WTC11 (cell line): ENCODE measurements around the gene GPR75. TPM values are rescaled to one million over a fixed set of nuclear protein-coding genes. Genes with fewer than 3 reads are reported as not detected.

Source experiments
- ATAC-seq: fragments of 200-7000 bp; cut with Tn5 transposase; 2 replicates; pipeline ENCODE4 v1.10.0; 2021; ENCODE audit warnings: mild to moderate bottlenecking, moderate library complexity
- CTCF ChIA-PET: fragments of 300-600 bp; sonication (Branson Sonifier 250); formaldehyde crosslinking; loops from one replicate; lab custom pipeline; 2021; ENCODE audit warnings: antibody characterized with exemption; lab: Charles Lee
- POLR2A ChIA-PET: fragments of 350-600 bp; sonication (Branson Sonifier 250); formaldehyde crosslinking; loops from one replicate; lab custom pipeline; 2021; ENCODE audit warnings: antibody characterized with exemption; lab: Charles Lee
- DNase-seq: peaks from one replicate; pipeline ENCODE4 v3.0.0; 2021; ENCODE audit warnings: low spot score
- H3K27ac Mint-ChIP-seq: 2 replicates; pipeline ENCODE4 v1.8.0; 2021; ENCODE audit warnings: mixed read lengths
- H3K27me3 Mint-ChIP-seq: 2 replicates; pipeline ENCODE4 v1.8.0; 2021; ENCODE audit warnings: low read depth, mild to moderate bottlenecking, moderate library complexity, mixed read lengths
- H3K36me3 Mint-ChIP-seq: 2 replicates; pipeline ENCODE4 v1.8.0; 2021; ENCODE audit warnings: mixed read lengths
- H3K4me1 Mint-ChIP-seq: 2 replicates; pipeline ENCODE4 v1.8.0; 2022; ENCODE audit warnings: mixed read lengths
- H3K4me3 Mint-ChIP-seq: 2 replicates; pipeline ENCODE4 v1.8.0; 2021; ENCODE audit warnings: mild to moderate bottlenecking, moderate library complexity, mixed read lengths
- H3K9me3 Mint-ChIP-seq: 2 replicates; pipeline ENCODE4 v1.8.0; 2021; ENCODE audit warnings: mixed read lengths
- FOXK1 ChIP-seq: sonication (generic); formaldehyde crosslinking; IDR thresholded peaks from 2 replicates; pipeline ENCODE4 v1.8.0; 2022; ENCODE audit warnings: mild to moderate bottlenecking, moderate library complexity, missing genetic modification reagents
- GABPB1 ChIP-seq: sonication (generic); formaldehyde crosslinking; IDR thresholded peaks from 2 replicates; pipeline ENCODE4 v1.8.1; 2023; ENCODE audit warnings: mild to moderate bottlenecking, missing genetic modification reagents
- GRHL2 ChIP-seq: fragments of 250-450 bp; sonication (Bioruptor Pico); IDR thresholded peaks from 2 replicates; pipeline ENCODE4 v1.8.0; 2022; ENCODE audit warnings: mild to moderate bottlenecking, moderate library complexity; ENCODE audit not compliant: insufficient replicate concordance, severe bottlenecking
- IRF2 ChIP-seq: sonication (generic); formaldehyde crosslinking; IDR thresholded peaks from 2 replicates; pipeline ENCODE4 v1.8.0; 2022; ENCODE audit warnings: low read depth, missing genetic modification reagents, borderline replicate concordance
- NFATC4 ChIP-seq: fragments of 250-450 bp; sonication (Bioruptor Pico); IDR thresholded peaks from 2 replicates; pipeline ENCODE4 v1.9.0; 2021; ENCODE audit warnings: mild to moderate bottlenecking
- NFE2L1 ChIP-seq: sonication (generic); formaldehyde crosslinking; IDR thresholded peaks from 2 replicates; pipeline ENCODE4 v1.8.1; 2023; ENCODE audit warnings: missing genetic modification reagents
- NFYB ChIP-seq: sonication (generic); formaldehyde crosslinking; conservative IDR thresholded peaks from 2 replicates; pipeline ENCODE4 v1.8.0; 2022; ENCODE audit warnings: low read depth, missing genetic modification reagents
- OVOL2 ChIP-seq: fragments of 250-450 bp; sonication (Bioruptor Pico); IDR thresholded peaks from 2 replicates; pipeline ENCODE4 v1.9.0; 2021; ENCODE audit warnings: mild to moderate bottlenecking, borderline replicate concordance
- PREB ChIP-seq: sonication (generic); formaldehyde crosslinking; IDR thresholded peaks from 2 replicates; pipeline ENCODE4 v1.8.1; 2022; ENCODE audit warnings: mild to moderate bottlenecking, missing genetic modification reagents, moderate library complexity, borderline replicate concordance
- RELA ChIP-seq: sonication (generic); formaldehyde crosslinking; IDR thresholded peaks from 2 replicates; pipeline ENCODE4 v1.8.1; 2022; ENCODE audit warnings: missing genetic modification reagents, mild to moderate bottlenecking, borderline replicate concordance
- SOX15 ChIP-seq: fragments of 250-450 bp; sonication (Bioruptor Pico); IDR thresholded peaks from 2 replicates; pipeline ENCODE4 v1.9.0; 2021; ENCODE audit warnings: mild to moderate bottlenecking
- ZNF232 ChIP-seq: sonication (generic); formaldehyde crosslinking; IDR thresholded peaks from 2 replicates; pipeline ENCODE4 v1.8.0; 2022; ENCODE audit warnings: mild to moderate bottlenecking, missing genetic modification reagents
- ZNF317 ChIP-seq: sonication (generic); formaldehyde crosslinking; IDR thresholded peaks from 2 replicates; pipeline ENCODE4 v1.8.1; 2023; ENCODE audit warnings: low read depth, mild to moderate bottlenecking, moderate library complexity, missing genetic modification reagents, borderline replicate concordance
- ZNF396 ChIP-seq: fragments of 250-450 bp; sonication (Bioruptor Pico); IDR thresholded peaks from 2 replicates; pipeline ENCODE4 v1.8.0; 2021; ENCODE audit warnings: mild to moderate bottlenecking, moderate library complexity, borderline replicate concordance
- ZNF416 ChIP-seq: fragments of 250-450 bp; sonication (Bioruptor Pico); IDR thresholded peaks from 2 replicates; pipeline ENCODE4 v1.9.0; 2021; ENCODE audit warnings: mild to moderate bottlenecking, inconsistent platforms
- total RNA-seq: library from RNA; stranded (reverse); gene quantifications from 3 replicates; pipeline ENCODE4 v1.2.3, GENCODE V29; 2021
- TF ChIP-seq, protein P1 (sequence below): sonication (generic); formaldehyde crosslinking; IDR thresholded peaks from 2 replicates; pipeline ENCODE4 v1.8.0; 2022; ENCODE audit warnings: mild to moderate bottlenecking, missing genetic modification reagents
- TF ChIP-seq, protein P2 (sequence below): fragments of 250-450 bp; sonication (Bioruptor Pico); IDR thresholded peaks from 2 replicates; pipeline ENCODE4 v1.9.0; 2021; ENCODE audit warnings: mild to moderate bottlenecking
- TF ChIP-seq, protein P3 (sequence below): sonication (generic); formaldehyde crosslinking; IDR thresholded peaks from 2 replicates; pipeline ENCODE4 v1.8.1; 2022; ENCODE audit warnings: missing genetic modification reagents, borderline replicate concordance
- TF ChIP-seq, protein P4 (sequence below): sonication (generic); formaldehyde crosslinking; IDR thresholded peaks from 2 replicates; pipeline ENCODE4 v1.8.1; 2023; ENCODE audit warnings: mild to moderate bottlenecking, missing genetic modification reagents
- TF ChIP-seq, protein P5 (sequence below): fragments of 250-450 bp; sonication (Bioruptor Pico); IDR thresholded peaks from 2 replicates; pipeline ENCODE4 v1.9.0; 2021; ENCODE audit warnings: moderate library complexity, mild to moderate bottlenecking, inconsistent platforms, borderline replicate concordance
- TF ChIP-seq, protein P6 (sequence below): sonication (generic); formaldehyde crosslinking; IDR thresholded peaks from 2 replicates; pipeline ENCODE4 v1.8.1; 2023; ENCODE audit warnings: mild to moderate bottlenecking, missing genetic modification reagents, moderate library complexity
- TF ChIP-seq, protein P7 (sequence below): sonication (generic); formaldehyde crosslinking; IDR thresholded peaks from 2 replicates; pipeline ENCODE4 v1.8.1; 2023; ENCODE audit warnings: mild to moderate bottlenecking, missing genetic modification reagents, borderline replicate concordance

Gene GPR75
- total RNA-seq, 1 experiment from 2014 or later = 2.2 TPM

DNA sequence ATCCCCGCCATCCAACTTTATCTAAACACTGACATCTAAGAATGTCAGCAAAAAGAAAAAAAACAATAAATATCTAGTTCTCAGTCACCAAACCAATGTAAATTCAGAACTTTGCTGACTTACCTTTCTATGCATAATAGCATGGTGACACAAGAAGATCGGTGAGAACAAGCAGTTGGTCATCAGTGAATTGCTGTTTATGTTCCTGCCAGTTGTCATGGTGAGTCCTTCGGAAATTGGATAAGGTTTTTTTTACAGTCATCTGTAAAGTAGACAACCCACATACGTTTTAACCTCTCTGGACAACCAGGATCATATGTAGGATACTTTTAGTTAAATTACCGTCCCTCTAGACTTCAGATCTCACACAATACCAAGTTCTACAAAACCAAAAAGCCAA is 6.2 kb upstream of the GPR75 start (continued):
- TF ChIP-seq, protein P1, sequence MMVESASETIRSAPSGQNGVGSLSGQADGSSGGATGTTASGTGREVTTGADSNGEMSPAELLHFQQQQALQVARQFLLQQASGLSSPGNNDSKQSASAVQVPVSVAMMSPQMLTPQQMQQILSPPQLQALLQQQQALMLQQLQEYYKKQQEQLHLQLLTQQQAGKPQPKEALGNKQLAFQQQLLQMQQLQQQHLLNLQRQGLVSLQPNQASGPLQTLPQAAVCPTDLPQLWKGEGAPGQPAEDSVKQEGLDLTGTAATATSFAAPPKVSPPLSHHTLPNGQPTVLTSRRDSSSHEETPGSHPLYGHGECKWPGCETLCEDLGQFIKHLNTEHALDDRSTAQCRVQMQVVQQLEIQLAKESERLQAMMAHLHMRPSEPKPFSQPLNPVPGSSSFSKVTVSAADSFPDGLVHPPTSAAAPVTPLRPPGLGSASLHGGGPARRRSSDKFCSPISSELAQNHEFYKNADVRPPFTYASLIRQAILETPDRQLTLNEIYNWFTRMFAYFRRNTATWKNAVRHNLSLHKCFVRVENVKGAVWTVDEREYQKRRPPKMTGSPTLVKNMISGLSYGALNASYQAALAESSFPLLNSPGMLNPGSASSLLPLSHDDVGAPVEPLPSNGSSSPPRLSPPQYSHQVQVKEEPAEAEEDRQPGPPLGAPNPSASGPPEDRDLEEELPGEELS (CRISPR knock-in tag) = no peak
- TF ChIP-seq RELA (CRISPR knock-in tag) (no peak), IRF2 (CRISPR knock-in tag) (no peak), NFATC4 (no peak), ZNF317 (CRISPR knock-in tag) (no peak), GRHL2 (CRISPR knock-in tag) (no peak), OVOL2 (no peak)
- TF ChIP-seq, protein P2, sequence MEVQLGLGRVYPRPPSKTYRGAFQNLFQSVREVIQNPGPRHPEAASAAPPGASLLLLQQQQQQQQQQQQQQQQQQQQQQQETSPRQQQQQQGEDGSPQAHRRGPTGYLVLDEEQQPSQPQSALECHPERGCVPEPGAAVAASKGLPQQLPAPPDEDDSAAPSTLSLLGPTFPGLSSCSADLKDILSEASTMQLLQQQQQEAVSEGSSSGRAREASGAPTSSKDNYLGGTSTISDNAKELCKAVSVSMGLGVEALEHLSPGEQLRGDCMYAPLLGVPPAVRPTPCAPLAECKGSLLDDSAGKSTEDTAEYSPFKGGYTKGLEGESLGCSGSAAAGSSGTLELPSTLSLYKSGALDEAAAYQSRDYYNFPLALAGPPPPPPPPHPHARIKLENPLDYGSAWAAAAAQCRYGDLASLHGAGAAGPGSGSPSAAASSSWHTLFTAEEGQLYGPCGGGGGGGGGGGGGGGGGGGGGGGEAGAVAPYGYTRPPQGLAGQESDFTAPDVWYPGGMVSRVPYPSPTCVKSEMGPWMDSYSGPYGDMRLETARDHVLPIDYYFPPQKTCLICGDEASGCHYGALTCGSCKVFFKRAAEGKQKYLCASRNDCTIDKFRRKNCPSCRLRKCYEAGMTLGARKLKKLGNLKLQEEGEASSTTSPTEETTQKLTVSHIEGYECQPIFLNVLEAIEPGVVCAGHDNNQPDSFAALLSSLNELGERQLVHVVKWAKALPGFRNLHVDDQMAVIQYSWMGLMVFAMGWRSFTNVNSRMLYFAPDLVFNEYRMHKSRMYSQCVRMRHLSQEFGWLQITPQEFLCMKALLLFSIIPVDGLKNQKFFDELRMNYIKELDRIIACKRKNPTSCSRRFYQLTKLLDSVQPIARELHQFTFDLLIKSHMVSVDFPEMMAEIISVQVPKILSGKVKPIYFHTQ (CRISPR knock-in tag) = no peak

DNA sequence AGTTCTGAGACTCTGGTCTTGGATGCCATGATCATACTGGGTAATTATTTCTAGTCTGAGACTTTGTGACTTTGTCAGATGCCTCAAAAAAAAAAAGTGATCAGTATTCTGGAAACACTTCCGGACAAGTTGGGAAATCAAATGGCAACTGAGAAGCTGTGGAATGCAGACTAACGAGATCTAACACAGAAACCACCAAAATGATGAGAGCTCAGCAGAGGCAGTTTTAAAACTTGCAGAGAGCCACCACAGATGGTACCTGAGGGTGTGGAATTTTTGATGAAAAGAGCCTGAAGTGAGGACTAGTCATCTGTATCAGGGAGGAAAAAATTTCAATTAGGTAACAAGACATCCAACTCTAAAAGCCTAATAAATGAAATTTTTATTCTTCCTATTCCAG is 5.5 kb upstream of the GPR75 start:
- ChIA-PET POLR2A (interaction anchor here (0.7 kb wide), 1 partner anchor 93 kb away, joined by 3 read pairs; no protein-coding TSS in a partner anchor), CTCF (no interaction called here)
- Mint-ChIP-seq H3K4me1 (peaks cover 8% of the 10 kb centered on the region), H3K27me3 (no peaks in the 10 kb centered on the region), H3K9me3 (no peaks in the 10 kb centered on the region), H3K4me3 (no peak overlapping the region), H3K36me3 (peaks cover 31% of the 10 kb centered on the region), H3K27ac (no peak overlapping the region; the same call in 1 of the 2 replicates)
- ATAC-seq (no peak), DNase-seq (no peak)
- TF ChIP-seq, protein P3, sequence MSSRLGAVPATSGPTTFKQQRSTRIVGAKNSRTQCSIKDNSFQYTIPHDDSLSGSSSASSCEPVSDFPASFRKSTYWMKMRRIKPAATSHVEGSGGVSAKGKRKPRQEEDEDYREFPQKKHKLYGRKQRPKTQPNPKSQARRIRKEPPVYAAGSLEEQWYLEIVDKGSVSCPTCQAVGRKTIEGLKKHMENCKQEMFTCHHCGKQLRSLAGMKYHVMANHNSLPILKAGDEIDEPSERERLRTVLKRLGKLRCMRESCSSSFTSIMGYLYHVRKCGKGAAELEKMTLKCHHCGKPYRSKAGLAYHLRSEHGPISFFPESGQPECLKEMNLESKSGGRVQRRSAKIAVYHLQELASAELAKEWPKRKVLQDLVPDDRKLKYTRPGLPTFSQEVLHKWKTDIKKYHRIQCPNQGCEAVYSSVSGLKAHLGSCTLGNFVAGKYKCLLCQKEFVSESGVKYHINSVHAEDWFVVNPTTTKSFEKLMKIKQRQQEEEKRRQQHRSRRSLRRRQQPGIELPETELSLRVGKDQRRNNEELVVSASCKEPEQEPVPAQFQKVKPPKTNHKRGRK (CRISPR knock-in tag) = no peak
- TF ChIP-seq SOX15 (CRISPR knock-in tag) = no peak
- no peak for TF ChIP-seq ZNF396 (CRISPR knock-in tag)
- TF ChIP-seq, protein P4, sequence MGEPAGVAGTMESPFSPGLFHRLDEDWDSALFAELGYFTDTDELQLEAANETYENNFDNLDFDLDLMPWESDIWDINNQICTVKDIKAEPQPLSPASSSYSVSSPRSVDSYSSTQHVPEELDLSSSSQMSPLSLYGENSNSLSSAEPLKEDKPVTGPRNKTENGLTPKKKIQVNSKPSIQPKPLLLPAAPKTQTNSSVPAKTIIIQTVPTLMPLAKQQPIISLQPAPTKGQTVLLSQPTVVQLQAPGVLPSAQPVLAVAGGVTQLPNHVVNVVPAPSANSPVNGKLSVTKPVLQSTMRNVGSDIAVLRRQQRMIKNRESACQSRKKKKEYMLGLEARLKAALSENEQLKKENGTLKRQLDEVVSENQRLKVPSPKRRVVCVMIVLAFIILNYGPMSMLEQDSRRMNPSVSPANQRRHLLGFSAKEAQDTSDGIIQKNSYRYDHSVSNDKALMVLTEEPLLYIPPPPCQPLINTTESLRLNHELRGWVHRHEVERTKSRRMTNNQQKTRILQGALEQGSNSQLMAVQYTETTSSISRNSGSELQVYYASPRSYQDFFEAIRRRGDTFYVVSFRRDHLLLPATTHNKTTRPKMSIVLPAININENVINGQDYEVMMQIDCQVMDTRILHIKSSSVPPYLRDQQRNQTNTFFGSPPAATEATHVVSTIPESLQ = no peak
- no peak for TF ChIP-seq NFYB (CRISPR knock-in tag)
- TF ChIP-seq, protein P5, sequence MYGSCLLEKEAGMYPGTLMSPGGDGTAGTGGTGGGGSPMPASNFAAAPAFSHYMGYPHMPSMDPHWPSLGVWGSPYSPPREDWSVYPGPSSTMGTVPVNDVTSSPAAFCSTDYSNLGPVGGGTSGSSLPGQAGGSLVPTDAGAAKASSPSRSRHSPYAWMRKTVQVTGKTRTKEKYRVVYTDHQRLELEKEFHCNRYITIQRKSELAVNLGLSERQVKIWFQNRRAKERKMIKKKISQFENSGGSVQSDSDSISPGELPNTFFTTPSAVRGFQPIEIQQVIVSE (CRISPR knock-in tag) = no peak
- no peak for TF ChIP-seq NFE2L1
- TF ChIP-seq FOXK1 (CRISPR knock-in tag) = no peak
- TF ChIP-seq GABPB1 (CRISPR knock-in tag) = no peak
- TF ChIP-seq, protein P6, sequence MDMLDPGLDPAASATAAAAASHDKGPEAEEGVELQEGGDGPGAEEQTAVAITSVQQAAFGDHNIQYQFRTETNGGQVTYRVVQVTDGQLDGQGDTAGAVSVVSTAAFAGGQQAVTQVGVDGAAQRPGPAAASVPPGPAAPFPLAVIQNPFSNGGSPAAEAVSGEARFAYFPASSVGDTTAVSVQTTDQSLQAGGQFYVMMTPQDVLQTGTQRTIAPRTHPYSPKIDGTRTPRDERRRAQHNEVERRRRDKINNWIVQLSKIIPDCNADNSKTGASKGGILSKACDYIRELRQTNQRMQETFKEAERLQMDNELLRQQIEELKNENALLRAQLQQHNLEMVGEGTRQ = no peak
- no peak for TF ChIP-seq ZNF232 (CRISPR knock-in tag)
- no peak for TF ChIP-seq ZNF416 (CRISPR knock-in tag)
- no peak for TF ChIP-seq PREB (CRISPR knock-in tag)
- TF ChIP-seq, protein P7, sequence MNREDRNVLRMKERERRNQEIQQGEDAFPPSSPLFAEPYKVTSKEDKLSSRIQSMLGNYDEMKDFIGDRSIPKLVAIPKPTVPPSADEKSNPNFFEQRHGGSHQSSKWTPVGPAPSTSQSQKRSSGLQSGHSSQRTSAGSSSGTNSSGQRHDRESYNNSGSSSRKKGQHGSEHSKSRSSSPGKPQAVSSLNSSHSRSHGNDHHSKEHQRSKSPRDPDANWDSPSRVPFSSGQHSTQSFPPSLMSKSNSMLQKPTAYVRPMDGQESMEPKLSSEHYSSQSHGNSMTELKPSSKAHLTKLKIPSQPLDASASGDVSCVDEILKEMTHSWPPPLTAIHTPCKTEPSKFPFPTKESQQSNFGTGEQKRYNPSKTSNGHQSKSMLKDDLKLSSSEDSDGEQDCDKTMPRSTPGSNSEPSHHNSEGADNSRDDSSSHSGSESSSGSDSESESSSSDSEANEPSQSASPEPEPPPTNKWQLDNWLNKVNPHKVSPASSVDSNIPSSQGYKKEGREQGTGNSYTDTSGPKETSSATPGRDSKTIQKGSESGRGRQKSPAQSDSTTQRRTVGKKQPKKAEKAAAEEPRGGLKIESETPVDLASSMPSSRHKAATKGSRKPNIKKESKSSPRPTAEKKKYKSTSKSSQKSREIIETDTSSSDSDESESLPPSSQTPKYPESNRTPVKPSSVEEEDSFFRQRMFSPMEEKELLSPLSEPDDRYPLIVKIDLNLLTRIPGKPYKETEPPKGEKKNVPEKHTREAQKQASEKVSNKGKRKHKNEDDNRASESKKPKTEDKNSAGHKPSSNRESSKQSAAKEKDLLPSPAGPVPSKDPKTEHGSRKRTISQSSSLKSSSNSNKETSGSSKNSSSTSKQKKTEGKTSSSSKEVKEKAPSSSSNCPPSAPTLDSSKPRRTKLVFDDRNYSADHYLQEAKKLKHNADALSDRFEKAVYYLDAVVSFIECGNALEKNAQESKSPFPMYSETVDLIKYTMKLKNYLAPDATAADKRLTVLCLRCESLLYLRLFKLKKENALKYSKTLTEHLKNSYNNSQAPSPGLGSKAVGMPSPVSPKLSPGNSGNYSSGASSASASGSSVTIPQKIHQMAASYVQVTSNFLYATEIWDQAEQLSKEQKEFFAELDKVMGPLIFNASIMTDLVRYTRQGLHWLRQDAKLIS = no peak
